Measurements from ENCODE around the gene RHOD. TPM values are rescaled to one million over a fixed set of nuclear protein-coding genes. Genes with fewer than 3 reads are reported as not detected.

The RHOD gene
- total RNA-seq, 1 experiment from 2014 or later: 17.1 TPM

DNA sequence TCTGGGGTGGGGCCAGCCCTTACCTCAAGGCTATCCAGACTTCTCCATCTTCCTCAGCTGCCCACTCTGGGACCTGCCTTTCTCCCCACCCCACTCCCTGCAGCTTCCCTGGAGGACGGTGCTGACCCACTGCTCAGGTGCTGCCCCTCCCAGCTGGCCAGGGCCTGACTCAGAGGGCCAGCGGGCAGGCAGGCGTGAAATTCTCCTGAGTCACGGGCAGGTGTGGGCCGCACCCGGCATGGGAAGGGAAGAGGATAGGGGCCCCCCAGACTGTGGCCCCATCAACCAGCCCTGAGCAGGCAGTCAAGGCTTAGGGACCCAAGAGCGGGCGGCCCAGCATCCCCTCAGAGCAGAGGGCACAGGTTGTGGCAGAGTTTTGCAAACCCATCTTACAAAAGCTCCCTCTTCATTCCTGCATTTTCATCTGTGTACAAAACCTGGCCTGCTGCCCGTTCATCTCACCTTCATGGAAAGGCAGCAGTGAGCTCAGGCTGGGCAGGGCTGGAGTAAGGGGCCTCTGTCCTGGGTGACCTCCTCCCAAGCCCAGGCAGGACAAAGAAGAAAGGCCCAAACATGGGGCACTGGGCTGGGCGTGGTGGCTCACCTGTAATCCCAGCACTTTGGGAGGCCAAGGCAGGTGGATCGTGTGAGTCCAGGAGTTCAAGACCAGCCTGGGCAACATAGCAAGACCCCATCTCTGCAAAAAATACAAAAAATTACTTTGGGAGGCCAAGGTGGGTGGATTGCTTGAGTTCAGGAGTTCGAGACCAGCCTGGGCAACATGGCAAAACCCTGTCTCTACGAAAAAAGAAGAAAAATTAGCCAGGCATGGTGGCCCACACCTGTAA, 6.1 kb downstream of the RHOD start:
- Histone ChIP-seq H3K4me3 (ENCODE audit: low read depth, low read length) (no peak overlapping the region), H3K9me3 (no peaks in the 10 kb centered on the region), H3K36me3 (ENCODE audit: control insufficient read depth, insufficient read depth, low read length) (no peaks in the 10 kb centered on the region), H3K27me3 (replicated peaks; ENCODE audit: control insufficient read depth, insufficient read depth, low read length) (no peaks in the 10 kb centered on the region), H3K4me1 (peaks cover 8% of the 10 kb centered on the region)
- POLR2A ChIA-PET: no interaction called here
- no peaks in the 10 kb centered on the region for H3K27me3 Mint-ChIP-seq (ENCODE audit: insufficient read depth, unreplicated experiment)
- peak overlapping the region; percentile 4 for H3K27ac Mint-ChIP-seq (ENCODE audit: unreplicated experiment)
- BruUV-seq (replicated peaks): no TSS peak
- H3K4me3 Mint-ChIP-seq (ENCODE audit: unreplicated experiment): no peak overlapping the region
- intact Hi-C loops (cut with micrococcal nuclease; ENCODE audit: unreplicated experiment): no loop called here
- CTCF ChIA-PET: no interaction called here
- peaks cover 7% of the 10 kb centered on the region for H3K4me1 Mint-ChIP-seq (ENCODE audit: low read depth, unreplicated experiment)
- no peaks in the 10 kb centered on the region for H3K9me3 Mint-ChIP-seq (ENCODE audit: unreplicated experiment)
- DNase-seq: no peak
- TF ChIP-seq, protein P1, sequence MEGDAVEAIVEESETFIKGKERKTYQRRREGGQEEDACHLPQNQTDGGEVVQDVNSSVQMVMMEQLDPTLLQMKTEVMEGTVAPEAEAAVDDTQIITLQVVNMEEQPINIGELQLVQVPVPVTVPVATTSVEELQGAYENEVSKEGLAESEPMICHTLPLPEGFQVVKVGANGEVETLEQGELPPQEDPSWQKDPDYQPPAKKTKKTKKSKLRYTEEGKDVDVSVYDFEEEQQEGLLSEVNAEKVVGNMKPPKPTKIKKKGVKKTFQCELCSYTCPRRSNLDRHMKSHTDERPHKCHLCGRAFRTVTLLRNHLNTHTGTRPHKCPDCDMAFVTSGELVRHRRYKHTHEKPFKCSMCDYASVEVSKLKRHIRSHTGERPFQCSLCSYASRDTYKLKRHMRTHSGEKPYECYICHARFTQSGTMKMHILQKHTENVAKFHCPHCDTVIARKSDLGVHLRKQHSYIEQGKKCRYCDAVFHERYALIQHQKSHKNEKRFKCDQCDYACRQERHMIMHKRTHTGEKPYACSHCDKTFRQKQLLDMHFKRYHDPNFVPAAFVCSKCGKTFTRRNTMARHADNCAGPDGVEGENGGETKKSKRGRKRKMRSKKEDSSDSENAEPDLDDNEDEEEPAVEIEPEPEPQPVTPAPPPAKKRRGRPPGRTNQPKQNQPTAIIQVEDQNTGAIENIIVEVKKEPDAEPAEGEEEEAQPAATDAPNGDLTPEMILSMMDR (IDR thresholded peaks at IDR 0.05; ENCODE audit: insufficient read depth in 1 of 2, low read depth in 1 of 2, low read length in 1 of 2, severe bottlenecking in 1 of 2, unreplicated experiment in 1 of 2): no peak
- no peaks in the 10 kb centered on the region for H3K36me3 Mint-ChIP-seq (ENCODE audit: insufficient read depth, unreplicated experiment)

DNA sequence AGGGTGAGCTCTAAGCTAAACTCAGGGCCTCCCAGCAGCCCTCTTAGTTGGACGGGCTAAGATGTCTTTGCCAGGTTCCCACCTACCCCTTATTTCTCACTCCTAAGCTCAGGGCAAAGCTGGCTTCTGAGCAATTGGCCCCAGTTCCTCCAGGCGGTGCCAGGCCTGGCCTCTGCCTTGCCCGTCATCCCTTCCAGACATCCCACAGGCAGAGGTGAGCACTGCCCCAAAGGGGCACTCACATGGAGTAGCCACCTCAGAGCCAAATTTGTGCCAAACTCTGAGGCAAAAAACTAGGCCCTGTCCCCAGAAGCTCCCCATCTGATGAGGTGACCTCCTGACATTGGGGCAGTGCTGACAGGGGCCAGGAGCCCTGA, 9.7 kb downstream of the RHOD start:
- no peaks in the 10 kb centered on the region for H3K4me1 ChIP-seq
- H3K36me3 Mint-ChIP-seq (ENCODE audit: insufficient read depth, unreplicated experiment): no peaks in the 10 kb centered on the region
- CTCF ChIA-PET: no interaction called here

DNA sequence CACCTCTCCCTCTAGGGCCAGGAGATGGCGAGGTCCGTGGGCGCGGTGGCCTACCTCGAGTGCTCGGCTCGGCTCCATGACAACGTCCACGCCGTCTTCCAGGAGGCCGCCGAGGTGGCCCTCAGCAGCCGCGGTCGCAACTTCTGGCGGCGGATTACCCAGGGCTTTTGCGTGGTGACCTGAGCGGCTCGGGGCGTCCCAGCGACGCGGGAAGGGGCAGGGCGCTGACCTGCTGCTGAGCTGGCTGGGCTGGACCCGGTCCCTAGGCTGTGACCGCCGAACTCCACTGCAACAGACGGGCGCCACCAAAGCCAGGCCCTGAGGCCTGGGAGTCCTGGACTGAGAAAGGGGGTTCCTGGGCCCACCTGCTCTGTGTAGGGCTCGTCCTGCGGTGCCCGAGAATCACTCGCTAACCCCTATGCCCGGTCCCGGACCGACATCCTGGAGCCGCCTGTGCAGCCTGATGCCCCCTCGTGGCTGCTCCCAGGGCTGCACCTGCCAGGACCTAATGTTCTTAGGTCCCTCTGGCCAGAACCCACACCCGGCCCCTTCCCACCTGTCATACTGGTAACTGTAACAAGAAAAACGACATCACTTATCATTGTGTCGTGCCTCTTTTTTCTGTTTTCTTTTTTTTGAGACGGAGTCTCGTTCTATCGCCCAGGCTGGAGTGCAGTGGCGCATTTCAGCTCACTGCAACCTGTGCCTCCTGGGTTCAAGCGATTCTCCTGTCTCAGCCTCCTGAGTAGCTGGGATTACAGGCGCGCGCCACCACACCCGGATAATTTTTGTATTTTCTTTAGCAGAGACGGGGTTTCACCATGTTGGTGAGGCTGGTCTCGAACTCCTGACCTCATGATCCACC, 15.0 kb downstream of the RHOD start:
- Mint-ChIP-seq H3K9me3 (ENCODE audit: unreplicated experiment) (no peaks in the 10 kb centered on the region), H3K27ac (ENCODE audit: unreplicated experiment) (no peak overlapping the region), H3K4me3 (ENCODE audit: unreplicated experiment) (no peak overlapping the region), H3K27me3 (ENCODE audit: insufficient read depth, unreplicated experiment) (no peaks in the 10 kb centered on the region), H3K36me3 (ENCODE audit: insufficient read depth, unreplicated experiment) (peaks cover 1% of the 10 kb centered on the region), H3K4me1 (ENCODE audit: low read depth, unreplicated experiment) (no peaks in the 10 kb centered on the region)
- TF ChIP-seq, protein P1 (IDR thresholded peaks at IDR 0.05; ENCODE audit: insufficient read depth in 1 of 2, low read depth in 1 of 2, low read length in 1 of 2, severe bottlenecking in 1 of 2, unreplicated experiment in 1 of 2): peak; percentile 48 to 56
- no peaks in the 10 kb centered on the region for H3K27me3 ChIP-seq (replicated peaks; ENCODE audit: control insufficient read depth, insufficient read depth, low read length)
- no peak overlapping the region for H3K4me3 ChIP-seq (ENCODE audit: low read depth, low read length)
- DNase-seq: peak in 1 of 2 experiments; percentile 69
- intact Hi-C loops (cut with micrococcal nuclease; ENCODE audit: unreplicated experiment): loop anchor here (2.0 kb wide), 1 partner anchor 17 kb away; no protein-coding TSS in a partner anchor
- CTCF ChIA-PET: interaction anchor here (1.0 to 2.3 kb wide), 2 partner anchors 9 to 18 kb away, joined by 3 to 12 read pairs; no protein-coding TSS in a partner anchor
- H3K9me3 ChIP-seq: no peaks in the 10 kb centered on the region
- POLR2A ChIA-PET: no interaction called here
- BruUV-seq (replicated peaks): no TSS peak
- H3K36me3 ChIP-seq (ENCODE audit: control insufficient read depth, insufficient read depth, low read length): no peaks in the 10 kb centered on the region
- no peaks in the 10 kb centered on the region for H3K4me1 ChIP-seq

More for the DNA sequence above, 9.7 kb downstream of the RHOD start:
- Histone ChIP-seq H3K9me3 (no peaks in the 10 kb centered on the region), H3K27me3 (replicated peaks; ENCODE audit: control insufficient read depth, insufficient read depth, low read length) (no peaks in the 10 kb centered on the region), H3K36me3 (ENCODE audit: control insufficient read depth, insufficient read depth, low read length) (no peaks in the 10 kb centered on the region), H3K4me3 (ENCODE audit: low read depth, low read length) (no peak overlapping the region)
- intact Hi-C loops (cut with micrococcal nuclease; ENCODE audit: unreplicated experiment): no loop called here
- no peaks in the 10 kb centered on the region for H3K9me3 Mint-ChIP-seq (ENCODE audit: unreplicated experiment)
- peaks cover 7% of the 10 kb centered on the region for H3K4me1 Mint-ChIP-seq (ENCODE audit: low read depth, unreplicated experiment)
- no peaks in the 10 kb centered on the region for H3K27me3 Mint-ChIP-seq (ENCODE audit: insufficient read depth, unreplicated experiment)
- no peak overlapping the region for H3K27ac Mint-ChIP-seq (ENCODE audit: unreplicated experiment)
- DNase-seq: no peak
- BruUV-seq (replicated peaks): no TSS peak
- H3K4me3 Mint-ChIP-seq (ENCODE audit: unreplicated experiment): no peak overlapping the region
- TF ChIP-seq, protein P1 (IDR thresholded peaks at IDR 0.05; ENCODE audit: insufficient read depth in 1 of 2, low read depth in 1 of 2, low read length in 1 of 2, severe bottlenecking in 1 of 2, unreplicated experiment in 1 of 2): no peak
- POLR2A ChIA-PET: no interaction called here
